ENCODE results near the gene ALPI.
"Not testable (repeated sequence)": the region's sequence is repeated elsewhere in the genome, so short reads cannot be mapped to it uniquely, and the experiment has no call there.

Gene ALPI

DNA sequence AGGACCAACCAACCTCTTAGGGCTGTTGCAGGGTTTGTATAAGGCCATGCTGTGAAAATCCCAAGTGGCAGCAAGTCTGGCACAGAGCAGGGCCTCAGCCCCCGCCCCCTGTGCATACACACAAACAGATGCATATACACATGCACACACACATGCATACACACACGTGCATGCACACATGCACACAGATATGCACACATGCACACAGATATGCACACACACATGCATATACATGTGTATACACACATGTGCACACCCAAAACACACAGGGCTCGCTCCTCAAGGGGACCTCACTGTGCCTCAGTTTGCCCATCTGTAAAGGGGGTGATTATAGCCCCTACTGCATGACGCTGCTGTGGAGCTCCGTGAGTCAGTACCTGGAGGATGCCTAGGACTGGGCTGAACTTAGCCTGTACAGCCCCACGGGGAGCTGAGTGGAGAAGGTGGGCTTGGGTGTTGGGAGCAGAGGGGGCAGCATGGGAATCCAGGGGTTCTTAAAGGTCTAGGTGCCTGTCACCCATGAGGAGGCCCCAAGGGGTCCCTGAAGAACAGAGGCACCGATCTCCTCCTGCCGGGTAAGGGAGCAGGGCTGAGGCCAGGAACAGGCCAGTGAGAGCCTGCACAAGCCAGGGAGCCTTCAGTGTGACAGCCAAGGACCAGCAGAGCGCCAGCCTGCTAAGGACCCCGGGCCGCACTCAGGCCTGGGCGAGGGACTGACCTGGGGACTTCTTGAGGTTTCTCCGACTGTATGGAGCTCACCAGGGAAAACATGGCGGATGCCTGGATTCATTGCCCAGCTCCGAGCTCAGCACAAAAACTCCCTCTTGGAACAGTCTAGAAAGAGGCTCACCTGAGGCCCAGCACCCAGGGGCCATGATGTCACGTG is 24.0 kb upstream of the ALPI start:
- TF ChIP-seq TOX (CRISPR knock-in tag; IDR thresholded peaks at IDR 0.05; ENCODE audit: borderline replicate concordance) (no peak), ZFP3 (CRISPR knock-in tag; IDR thresholded peaks at IDR 0.05) (no peak), ZC3H10 (CRISPR knock-in tag; IDR thresholded peaks at IDR 0.05) (no peak), BACH2 (CRISPR knock-in tag; IDR thresholded peaks at IDR 0.05; ENCODE audit: borderline replicate concordance) (no peak), ISL1 (CRISPR knock-in tag; IDR thresholded peaks at IDR 0.05) (no peak), ZNF565 (CRISPR knock-in tag; conservative IDR thresholded peaks at IDR 0.05; ENCODE audit: low read depth) (no peak), SNAI2 (CRISPR knock-in tag; IDR thresholded peaks at IDR 0.05) (no peak), ESRRG (CRISPR knock-in tag; IDR thresholded peaks at IDR 0.05) (no peak), PPARA (CRISPR knock-in tag; IDR thresholded peaks at IDR 0.05; ENCODE audit: borderline replicate concordance) (no peak), CSDC2 (CRISPR knock-in tag; IDR thresholded peaks at IDR 0.05) (no peak), ZNF70 (CRISPR knock-in tag; IDR thresholded peaks at IDR 0.05) (no peak)
- TF ChIP-seq, protein P1, sequence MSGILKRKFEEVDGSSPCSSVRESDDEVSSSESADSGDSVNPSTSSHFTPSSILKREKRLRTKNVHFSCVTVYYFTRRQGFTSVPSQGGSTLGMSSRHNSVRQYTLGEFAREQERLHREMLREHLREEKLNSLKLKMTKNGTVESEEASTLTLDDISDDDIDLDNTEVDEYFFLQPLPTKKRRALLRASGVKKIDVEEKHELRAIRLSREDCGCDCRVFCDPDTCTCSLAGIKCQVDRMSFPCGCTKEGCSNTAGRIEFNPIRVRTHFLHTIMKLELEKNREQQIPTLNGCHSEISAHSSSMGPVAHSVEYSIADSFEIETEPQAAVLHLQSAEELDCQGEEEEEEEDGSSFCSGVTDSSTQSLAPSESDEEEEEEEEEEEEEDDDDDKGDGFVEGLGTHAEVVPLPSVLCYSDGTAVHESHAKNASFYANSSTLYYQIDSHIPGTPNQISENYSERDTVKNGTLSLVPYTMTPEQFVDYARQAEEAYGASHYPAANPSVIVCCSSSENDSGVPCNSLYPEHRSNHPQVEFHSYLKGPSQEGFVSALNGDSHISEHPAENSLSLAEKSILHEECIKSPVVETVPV (CRISPR knock-in tag; IDR thresholded peaks at IDR 0.05): no peak
- TF ChIP-seq, protein P2, sequence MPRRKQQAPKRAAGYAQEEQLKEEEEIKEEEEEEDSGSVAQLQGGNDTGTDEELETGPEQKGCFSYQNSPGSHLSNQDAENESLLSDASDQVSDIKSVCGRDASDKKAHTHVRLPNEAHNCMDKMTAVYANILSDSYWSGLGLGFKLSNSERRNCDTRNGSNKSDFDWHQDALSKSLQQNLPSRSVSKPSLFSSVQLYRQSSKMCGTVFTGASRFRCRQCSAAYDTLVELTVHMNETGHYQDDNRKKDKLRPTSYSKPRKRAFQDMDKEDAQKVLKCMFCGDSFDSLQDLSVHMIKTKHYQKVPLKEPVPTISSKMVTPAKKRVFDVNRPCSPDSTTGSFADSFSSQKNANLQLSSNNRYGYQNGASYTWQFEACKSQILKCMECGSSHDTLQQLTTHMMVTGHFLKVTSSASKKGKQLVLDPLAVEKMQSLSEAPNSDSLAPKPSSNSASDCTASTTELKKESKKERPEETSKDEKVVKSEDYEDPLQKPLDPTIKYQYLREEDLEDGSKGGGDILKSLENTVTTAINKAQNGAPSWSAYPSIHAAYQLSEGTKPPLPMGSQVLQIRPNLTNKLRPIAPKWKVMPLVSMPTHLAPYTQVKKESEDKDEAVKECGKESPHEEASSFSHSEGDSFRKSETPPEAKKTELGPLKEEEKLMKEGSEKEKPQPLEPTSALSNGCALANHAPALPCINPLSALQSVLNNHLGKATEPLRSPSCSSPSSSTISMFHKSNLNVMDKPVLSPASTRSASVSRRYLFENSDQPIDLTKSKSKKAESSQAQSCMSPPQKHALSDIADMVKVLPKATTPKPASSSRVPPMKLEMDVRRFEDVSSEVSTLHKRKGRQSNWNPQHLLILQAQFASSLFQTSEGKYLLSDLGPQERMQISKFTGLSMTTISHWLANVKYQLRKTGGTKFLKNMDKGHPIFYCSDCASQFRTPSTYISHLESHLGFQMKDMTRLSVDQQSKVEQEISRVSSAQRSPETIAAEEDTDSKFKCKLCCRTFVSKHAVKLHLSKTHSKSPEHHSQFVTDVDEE (CRISPR knock-in tag; IDR thresholded peaks at IDR 0.05): no peak
- ATAC-seq: no peak

DNA sequence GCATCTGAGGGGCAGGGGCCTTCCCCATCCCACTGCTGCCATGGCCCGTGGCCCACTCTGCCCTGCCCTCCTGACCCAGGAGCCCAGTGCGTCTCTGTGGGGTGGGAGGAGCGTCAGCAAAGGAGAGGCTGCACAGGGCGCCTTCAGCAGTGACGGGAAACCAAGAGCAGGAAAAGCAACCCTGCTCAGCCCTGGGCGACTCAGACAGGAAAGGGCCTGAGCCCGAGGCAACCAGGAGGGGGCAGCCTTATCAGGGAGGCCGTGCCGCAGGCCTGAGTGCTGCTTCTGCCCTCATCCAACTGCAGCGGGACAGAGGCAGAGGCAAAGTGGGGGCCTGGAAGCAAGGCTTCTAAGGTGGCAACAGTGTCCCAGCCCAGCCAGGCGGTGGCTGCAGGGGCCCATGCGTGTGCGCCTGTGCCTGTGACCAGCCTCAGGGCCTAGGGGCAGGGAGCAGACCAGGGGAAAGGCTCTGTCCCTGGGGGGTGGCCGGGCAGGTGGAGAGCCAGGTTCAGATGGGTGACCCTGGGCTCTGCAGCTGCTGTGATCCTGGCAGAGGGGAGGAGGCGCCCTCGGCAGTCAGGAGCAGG is 23.3 kb upstream of the ALPI start:
- ATAC-seq: peak; percentile 63

DNA sequence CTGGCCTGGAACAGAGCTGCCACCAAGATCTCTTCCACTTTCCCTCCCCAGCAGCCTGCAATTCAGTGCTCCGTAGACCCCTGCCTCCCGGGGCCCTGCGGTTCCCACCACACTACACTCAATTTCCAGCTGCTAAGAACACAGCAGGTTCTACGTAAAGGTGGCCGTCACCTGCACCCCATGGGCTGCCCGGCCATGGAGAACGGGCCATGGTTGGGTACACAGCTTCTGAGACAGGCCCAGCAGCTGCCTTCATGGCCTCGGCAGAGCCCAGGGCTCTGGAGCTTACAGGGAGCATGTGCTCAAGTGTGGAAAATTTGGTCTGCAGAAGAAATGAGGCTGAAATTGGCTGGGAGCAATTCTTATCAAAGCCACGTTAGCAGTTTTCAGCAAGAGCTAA is 22.3 kb upstream of the ALPI start:
- ATAC-seq: not testable (repeated sequence)

More for the DNA sequence above, 23.3 kb upstream of the ALPI start:
- TF ChIP-seq OSR1 (CRISPR knock-in tag; IDR thresholded peaks at IDR 0.05) (no peak), ESRRG (CRISPR knock-in tag; IDR thresholded peaks at IDR 0.05) (no peak), ZNF70 (CRISPR knock-in tag; IDR thresholded peaks at IDR 0.05) (no peak), ARNTL (CRISPR knock-in tag; IDR thresholded peaks at IDR 0.05; ENCODE audit: borderline replicate concordance, low read depth) (no peak), PPARA (CRISPR knock-in tag; IDR thresholded peaks at IDR 0.05; ENCODE audit: borderline replicate concordance) (no peak), ZNF8 (CRISPR knock-in tag; IDR thresholded peaks at IDR 0.05) (no peak), ISL1 (CRISPR knock-in tag; IDR thresholded peaks at IDR 0.05) (no peak), TCF4 (CRISPR knock-in tag; IDR thresholded peaks at IDR 0.05; ENCODE audit: borderline replicate concordance) (no peak), TOX (CRISPR knock-in tag; IDR thresholded peaks at IDR 0.05; ENCODE audit: borderline replicate concordance) (no peak)
- TF ChIP-seq, protein P3, sequence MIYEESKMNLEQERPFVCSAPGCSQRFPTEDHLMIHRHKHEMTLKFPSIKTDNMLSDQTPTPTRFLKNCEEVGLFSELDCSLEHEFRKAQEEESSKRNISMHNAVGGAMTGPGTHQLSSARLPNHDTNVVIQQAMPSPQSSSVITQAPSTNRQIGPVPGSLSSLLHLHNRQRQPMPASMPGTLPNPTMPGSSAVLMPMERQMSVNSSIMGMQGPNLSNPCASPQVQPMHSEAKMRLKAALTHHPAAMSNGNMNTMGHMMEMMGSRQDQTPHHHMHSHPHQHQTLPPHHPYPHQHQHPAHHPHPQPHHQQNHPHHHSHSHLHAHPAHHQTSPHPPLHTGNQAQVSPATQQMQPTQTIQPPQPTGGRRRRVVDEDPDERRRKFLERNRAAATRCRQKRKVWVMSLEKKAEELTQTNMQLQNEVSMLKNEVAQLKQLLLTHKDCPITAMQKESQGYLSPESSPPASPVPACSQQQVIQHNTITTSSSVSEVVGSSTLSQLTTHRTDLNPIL (CRISPR knock-in tag; IDR thresholded peaks at IDR 0.05; ENCODE audit: low read depth): no peak

DNA sequence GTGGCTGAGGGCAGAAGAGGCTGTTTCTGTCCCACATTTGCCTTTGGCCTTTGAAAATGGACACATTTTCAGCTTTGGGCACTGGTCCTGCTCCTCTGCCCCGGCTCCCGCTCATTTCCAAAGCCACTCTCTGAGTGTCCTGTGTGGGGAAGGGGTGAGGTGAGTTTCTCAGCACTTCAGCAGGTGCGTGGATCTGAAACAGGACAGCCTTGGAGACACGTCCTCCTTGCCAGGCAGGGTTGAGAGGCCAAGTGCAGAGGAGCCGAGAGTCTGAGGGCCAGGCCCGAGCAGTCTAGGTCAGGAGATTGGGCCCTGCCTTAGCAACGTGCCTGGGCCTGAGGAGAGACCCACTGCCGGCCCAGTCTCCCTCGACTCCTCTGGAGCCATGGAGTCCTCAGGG is 21.9 kb upstream of the ALPI start:
- TF ChIP-seq ESRRG (CRISPR knock-in tag; IDR thresholded peaks at IDR 0.05) (no peak), ZFP3 (CRISPR knock-in tag; IDR thresholded peaks at IDR 0.05) (no peak), ZNF565 (CRISPR knock-in tag; conservative IDR thresholded peaks at IDR 0.05; ENCODE audit: low read depth) (no peak), TOX (CRISPR knock-in tag; IDR thresholded peaks at IDR 0.05; ENCODE audit: borderline replicate concordance) (no peak), ZNF8 (CRISPR knock-in tag; IDR thresholded peaks at IDR 0.05) (no peak), GLIS3 (CRISPR knock-in tag; IDR thresholded peaks at IDR 0.05) (no peak), PPARA (CRISPR knock-in tag; IDR thresholded peaks at IDR 0.05; ENCODE audit: borderline replicate concordance) (no peak), ZNF70 (CRISPR knock-in tag; IDR thresholded peaks at IDR 0.05) (no peak), ARNTL (CRISPR knock-in tag; IDR thresholded peaks at IDR 0.05; ENCODE audit: borderline replicate concordance, low read depth) (no peak), SNAI2 (CRISPR knock-in tag; IDR thresholded peaks at IDR 0.05) (no peak)
- TF ChIP-seq, protein P4, sequence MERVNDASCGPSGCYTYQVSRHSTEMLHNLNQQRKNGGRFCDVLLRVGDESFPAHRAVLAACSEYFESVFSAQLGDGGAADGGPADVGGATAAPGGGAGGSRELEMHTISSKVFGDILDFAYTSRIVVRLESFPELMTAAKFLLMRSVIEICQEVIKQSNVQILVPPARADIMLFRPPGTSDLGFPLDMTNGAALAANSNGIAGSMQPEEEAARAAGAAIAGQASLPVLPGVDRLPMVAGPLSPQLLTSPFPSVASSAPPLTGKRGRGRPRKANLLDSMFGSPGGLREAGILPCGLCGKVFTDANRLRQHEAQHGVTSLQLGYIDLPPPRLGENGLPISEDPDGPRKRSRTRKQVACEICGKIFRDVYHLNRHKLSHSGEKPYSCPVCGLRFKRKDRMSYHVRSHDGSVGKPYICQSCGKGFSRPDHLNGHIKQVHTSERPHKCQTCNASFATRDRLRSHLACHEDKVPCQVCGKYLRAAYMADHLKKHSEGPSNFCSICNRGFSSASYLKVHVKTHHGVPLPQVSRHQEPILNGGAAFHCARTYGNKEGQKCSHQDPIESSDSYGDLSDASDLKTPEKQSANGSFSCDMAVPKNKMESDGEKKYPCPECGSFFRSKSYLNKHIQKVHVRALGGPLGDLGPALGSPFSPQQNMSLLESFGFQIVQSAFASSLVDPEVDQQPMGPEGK (CRISPR knock-in tag; IDR thresholded peaks at IDR 0.05; ENCODE audit: borderline replicate concordance): no peak
- no peak for ATAC-seq
